Kidney epithelial cell (primary cell): ENCODE measurements around the gene NPHP4. TPM values are rescaled to one million over a fixed set of nuclear protein-coding genes. Genes with fewer than 3 reads are reported as not detected.

ENCODE experiments used
- DNase-seq: peaks from one replicate; pipeline ENCODE4 v3.0.0-alpha.2; 2010; ENCODE audit warnings: low read depth
- H3K27me3 ChIP-seq: 2 replicates; pipeline ENCODE4 v1.6.0; 2011; ENCODE audit warnings: low read length; ENCODE audit not compliant: control insufficient read depth, insufficient read depth
- H3K36me3 ChIP-seq: 2 replicates; pipeline ENCODE4 v1.5.1; 2011; ENCODE audit warnings: low read length; ENCODE audit not compliant: control insufficient read depth, insufficient read depth
- H3K4me3 ChIP-seq: 2 replicates; pipeline ENCODE4 v1.5.1; 2011; ENCODE audit warnings: low read depth, mild to moderate bottlenecking, control low read depth, low read length
- CTCF ChIP-seq: IDR thresholded peaks from 2 replicates; pipeline ENCODE4 v1.5.1; 2011; ENCODE audit warnings: mild to moderate bottlenecking, moderate library complexity, low read length, control low read depth, inconsistent platforms; ENCODE audit not compliant: insufficient read depth, poor library complexity, severe bottlenecking
- total RNA-seq: library from RNA; depleted of rRNA; stranded (reverse); fragments of >200 nt; gene quantifications from 2 replicates; pipeline ENCODE4 v1.2.3, GENCODE V29; 2015

NPHP4 gene
- total RNA-seq, 1 donor from 2014 or later, result 6.6 TPM

- TF ChIP-seq CTCF, result no peak
- no peaks in the 10 kb centered on the region for H3K36me3 ChIP-seq
- no peaks in the 10 kb centered on the region for H3K27me3 ChIP-seq
- no peak for DNase-seq
- no peak overlapping the region for H3K4me3 ChIP-seq
Observed at GRCh38 chr1:5908461-5909375, 83.5 kb downstream of the NPHP4 start.

- H3K4me3 ChIP-seq, result no peak overlapping the region
- no peaks in the 10 kb centered on the region for H3K27me3 ChIP-seq
- no peak for TF ChIP-seq CTCF
- no peak for DNase-seq
- H3K36me3 ChIP-seq, result no peaks in the 10 kb centered on the region
Observed at GRCh38 chr1:5907966-5908365, 84.3 kb downstream of the NPHP4 start.

- Histone ChIP-seq H3K27me3 (no peaks in the 10 kb centered on the region), H3K4me3 (no peak overlapping the region), H3K36me3 (no peaks in the 10 kb centered on the region)
- TF ChIP-seq CTCF, result no peak
- no peak for DNase-seq
Observed at GRCh38 chr1:5907386-5907785, 84.8 kb downstream of the NPHP4 start.

GRCh38 chr1:5906966-5907365, 85.3 kb downstream of the NPHP4 start:
- TF ChIP-seq CTCF, result no peak
- DNase-seq, result no peak
- Histone ChIP-seq H3K36me3 (no peaks in the 10 kb centered on the region), H3K27me3 (no peaks in the 10 kb centered on the region), H3K4me3 (no peak overlapping the region)

- TF ChIP-seq CTCF, result no peak
- Histone ChIP-seq H3K36me3 (no peaks in the 10 kb centered on the region), H3K27me3 (no peaks in the 10 kb centered on the region), H3K4me3 (no peak overlapping the region)
- DNase-seq, result no peak
Observed at GRCh38 chr1:5906116-5906515, 86.1 kb downstream of the NPHP4 start.

- no peak for TF ChIP-seq CTCF
- no peak overlapping the region for H3K4me3 ChIP-seq
- H3K36me3 ChIP-seq, result no peaks in the 10 kb centered on the region
- no peak for DNase-seq
- H3K27me3 ChIP-seq, result no peaks in the 10 kb centered on the region
Observed at GRCh38 chr1:5905436-5905835, 86.8 kb downstream of the NPHP4 start.
